CD4-positive, alpha-beta T cell (primary cell): ENCODE measurements around the gene GSE1. TPM values are rescaled to one million over a fixed set of nuclear protein-coding genes. Genes with fewer than 3 reads are reported as not detected.

Source experiments
- ATAC-seq: fragments of 200-7000 bp; cut with Tn5 transposase; one replicate; pipeline ENCODE4 v1.10.0; 2022; ENCODE audit warnings: mild to moderate bottlenecking; ENCODE audit not compliant: poor library complexity
- CTCF ChIA-PET: fragments of 350-600 bp; sonication (Branson Sonifier 250); formaldehyde crosslinking; loops from one replicate; lab custom pipeline; 2021; ENCODE audit warnings: antibody characterized with exemption, inconsistent platforms; lab: Charles Lee
- POLR2A ChIA-PET: fragments of 350-600 bp; sonication (Branson Sonifier 250); formaldehyde crosslinking; loops from one replicate; lab custom pipeline; 2021; ENCODE audit warnings: antibody characterized with exemption, inconsistent platforms; lab: Charles Lee
- DNase-seq, 14 experiments: peaks; one replicate each; pipeline ENCODE4 v3.0.0-alpha.2; 2013 to 2020; ENCODE audit warnings: mixed read lengths in 2 of 14
- H3K27ac ChIP-seq, 2 donors: one replicate each; pipeline versions ENCODE4 v1.5.1 to v1.7.0; 2013; ENCODE audit warnings: low read length in 2 of 2, low read depth in 1 of 2, mild to moderate bottlenecking in 1 of 2
- H3K27me3 ChIP-seq, 2 experiments: 1 replicate in 1 of 2; 2 replicates in 1 of 2; pipeline versions ENCODE4 v1.6.1 to v1.7.0; 2013; ENCODE audit warnings: low read length in 2 of 2, control low read depth in 1 of 2, mild to moderate bottlenecking in 1 of 2, moderate library complexity in 1 of 2; ENCODE audit not compliant: insufficient read depth in 2 of 2, control insufficient read depth in 1 of 2
- H3K36me3 ChIP-seq: one replicate; pipeline ENCODE4 v1.6.1; 2013; ENCODE audit warnings: low read length, control low read depth; ENCODE audit not compliant: insufficient read depth
- H3K4me1 ChIP-seq: one replicate; pipeline ENCODE4 v1.6.1; 2013; ENCODE audit warnings: low read length, control low read depth; ENCODE audit not compliant: insufficient read depth
- H3K4me3 ChIP-seq: one replicate; pipeline ENCODE4 v1.5.1; 2013; ENCODE audit warnings: mild to moderate bottlenecking, low read length, moderate library complexity
- H3K9me3 ChIP-seq, 2 experiments: 1 replicate in 1 of 2; 2 replicates in 1 of 2; pipeline versions ENCODE4 v1.6.1 to v1.7.0; 2013; ENCODE audit warnings: low read length in 2 of 2, mild to moderate bottlenecking in 2 of 2, control low read depth in 1 of 2, moderate library complexity in 1 of 2; ENCODE audit not compliant: control insufficient read depth in 1 of 2, insufficient read depth in 1 of 2
- H3K27ac Mint-ChIP-seq: one replicate; pipeline ENCODE4 v1.8.0; 2020; ENCODE audit warnings: mixed read lengths
- H3K27me3 Mint-ChIP-seq: one replicate; pipeline ENCODE4 v1.8.0; 2021; ENCODE audit warnings: mixed read lengths
- H3K36me3 Mint-ChIP-seq: one replicate; pipeline ENCODE4 v1.8.0; 2021; ENCODE audit warnings: low read depth, mixed read lengths
- H3K4me1 Mint-ChIP-seq: one replicate; pipeline ENCODE4 v1.8.0; 2021; ENCODE audit warnings: low read depth, mixed read lengths
- H3K4me3 Mint-ChIP-seq: one replicate; pipeline ENCODE4 v1.8.0; 2020; ENCODE audit warnings: mild to moderate bottlenecking, mixed read lengths
- H3K9me3 Mint-ChIP-seq: one replicate; pipeline ENCODE4 v1.8.0; 2020; ENCODE audit warnings: mixed read lengths
- CTCF ChIP-seq: fragments of 200-600 bp; IDR thresholded peaks from one replicate; pipeline ENCODE4 v1.8.0; 2022; ENCODE audit warnings: antibody characterized with exemption, mild to moderate bottlenecking
- intact Hi-C, 2 experiments: fragments of 100-400 bp; cut with DNase I in 1 of 2; cut with micrococcal nuclease in 1 of 2; formaldehyde crosslinking; loops; one replicate each; pipeline versions ENCODE4 v1.15.1 to v1.9.0; 2023 to 2025; cut with DNase I, micrococcal nuclease
- total RNA-seq, 174 experiments: library from RNA in 2 of 174; stranded (reverse) in 2 of 174; gene quantifications; one replicate each; pipeline ENCODE4 v1.2.3 and lab custom pipeline; 2021 to 2026

GSE1 gene
- total RNA-seq, 2 experiments from 2014 or later, result 11.7 to 13.7 TPM

DNA sequence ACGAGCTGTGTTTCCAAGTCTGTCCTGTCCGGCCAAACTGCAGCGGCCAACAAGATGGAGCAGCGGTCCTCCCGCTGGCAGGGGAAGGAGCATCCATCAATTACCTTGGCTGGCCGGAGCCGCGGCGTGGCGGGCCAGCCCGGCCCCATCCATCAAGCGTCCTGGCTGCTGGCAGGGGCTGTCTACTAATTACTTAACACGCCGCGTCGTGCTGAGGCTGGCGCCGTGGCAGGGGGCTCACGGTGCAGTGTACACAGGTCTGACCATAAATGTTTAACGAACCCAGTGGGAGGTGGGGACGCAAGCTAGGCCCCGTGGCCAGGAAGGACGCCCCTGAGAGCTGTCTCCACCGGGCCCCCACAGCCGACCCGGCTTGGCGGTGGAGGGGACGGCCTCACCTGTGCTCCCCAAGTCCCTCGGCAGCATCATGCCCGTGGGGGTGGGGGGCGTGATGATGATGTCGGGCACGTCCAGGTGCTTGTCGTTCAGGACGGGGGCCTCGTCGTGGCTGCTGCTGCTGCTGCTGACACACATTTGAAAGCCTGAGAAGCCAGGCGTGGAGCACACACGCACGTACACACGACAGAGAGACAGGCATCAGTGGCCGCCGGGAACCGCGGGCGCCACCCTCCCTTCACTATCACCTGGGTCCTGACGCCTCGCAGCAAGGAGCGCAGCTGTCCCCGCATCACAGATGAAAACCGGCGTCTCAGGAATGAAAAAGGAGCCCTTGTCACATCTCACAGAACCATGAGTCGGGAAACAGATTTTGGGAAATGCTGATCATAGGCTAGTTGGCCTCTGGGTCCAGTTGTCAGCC, 96.9 kb downstream of the GSE1 start:
- peaks cover 2% of the 10 kb centered on the region for H3K36me3 ChIP-seq
- no peaks in the 10 kb centered on the region for H3K4me1 ChIP-seq
- no peak overlapping the region for H3K27ac Mint-ChIP-seq
- H3K4me1 Mint-ChIP-seq, result no peaks in the 10 kb centered on the region
- H3K36me3 Mint-ChIP-seq, result peaks cover 8% of the 10 kb centered on the region
- ChIA-PET CTCF (no interaction called here), POLR2A (no interaction called here)
- intact Hi-C loops, result no loop called here
- DNase-seq, result no peak
- ATAC-seq, result no peak
- H3K4me3 Mint-ChIP-seq, result no peak overlapping the region
- no peak for TF ChIP-seq CTCF
- no peak overlapping the region for H3K27ac ChIP-seq
- no peak overlapping the region for H3K4me3 ChIP-seq
- no peaks in the 10 kb centered on the region for H3K27me3 ChIP-seq
- H3K9me3 ChIP-seq, result peaks cover 7 to 11% of the 10 kb centered on the region in 2 experiments
- H3K27me3 Mint-ChIP-seq, result no peaks in the 10 kb centered on the region
- peaks cover 4% of the 10 kb centered on the region for H3K9me3 Mint-ChIP-seq

DNA sequence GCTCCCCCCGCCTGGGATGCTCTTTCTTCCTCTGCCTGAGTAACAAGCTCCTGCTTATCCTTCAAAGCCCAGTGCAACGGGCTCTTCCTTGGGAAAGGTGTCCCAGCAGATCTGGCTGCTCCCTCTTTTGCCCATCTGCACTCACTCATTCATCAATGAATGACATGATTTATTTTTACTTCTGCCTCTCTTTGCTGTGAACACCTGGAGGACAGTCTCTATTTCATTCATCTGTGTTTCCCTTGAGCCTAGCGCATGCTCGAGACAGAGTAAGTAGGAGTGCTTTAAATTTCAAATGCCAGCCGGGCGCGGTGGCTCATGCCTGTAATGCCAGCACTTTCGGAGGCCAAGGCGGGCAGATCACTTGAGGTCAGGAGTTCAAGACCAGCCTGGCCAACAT, 97.6 kb downstream of the GSE1 start:
- peaks cover 7% of the 10 kb centered on the region for H3K4me1 Mint-ChIP-seq
- Histone ChIP-seq H3K9me3 (peaks cover 7 to 11% of the 10 kb centered on the region in 2 experiments), H3K4me1 (peaks cover 5% of the 10 kb centered on the region), H3K36me3 (peaks cover 2% of the 10 kb centered on the region), H3K27me3 (no peaks in the 10 kb centered on the region), H3K4me3 (no peak overlapping the region), H3K27ac (no peak overlapping the region)
- H3K27me3 Mint-ChIP-seq, result no peaks in the 10 kb centered on the region
- POLR2A ChIA-PET, result no interaction called here
- peaks cover 8% of the 10 kb centered on the region for H3K36me3 Mint-ChIP-seq
- CTCF ChIA-PET, result no interaction called here
- H3K9me3 Mint-ChIP-seq, result peaks cover 4% of the 10 kb centered on the region
- intact Hi-C loops, result no loop called here
- ATAC-seq, result no peak
- no peak overlapping the region for H3K4me3 Mint-ChIP-seq
- no peak for TF ChIP-seq CTCF
- no peak overlapping the region for H3K27ac Mint-ChIP-seq
- DNase-seq, result no peak

DNA sequence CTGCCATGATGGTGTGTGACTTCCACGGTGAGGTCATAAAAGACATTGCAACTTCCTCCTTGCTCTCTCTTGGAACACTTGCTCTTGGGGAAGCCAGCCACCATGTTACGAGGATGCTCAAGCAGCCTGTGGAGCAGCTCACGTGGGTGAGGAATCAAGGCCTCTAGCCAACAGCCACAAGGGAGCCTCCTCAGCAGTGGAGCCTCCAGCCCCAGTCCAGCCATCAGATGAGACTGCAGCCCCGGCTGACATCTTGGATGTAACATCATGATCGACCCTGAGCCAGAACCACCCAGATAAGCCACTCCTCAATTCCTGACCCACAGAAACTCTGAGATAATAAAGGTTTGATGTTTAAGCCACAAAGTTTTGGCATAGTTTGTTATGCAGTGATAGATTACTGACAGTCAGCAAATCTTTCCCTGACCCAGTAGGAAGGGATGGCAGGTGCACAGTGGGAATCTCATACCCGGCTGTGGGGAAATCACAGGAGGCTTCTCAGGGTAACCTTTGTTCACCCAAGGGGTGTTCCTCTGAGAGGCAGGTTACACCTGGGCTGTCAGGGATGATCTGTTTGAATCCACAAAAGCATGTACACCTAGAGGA, 99.0 kb downstream of the GSE1 start:
- intact Hi-C loops, result no loop called here
- Histone ChIP-seq H3K9me3 (peaks cover 7 to 11% of the 10 kb centered on the region in 2 experiments), H3K4me3 (no peak overlapping the region), H3K36me3 (peaks cover 2% of the 10 kb centered on the region), H3K27ac (no peak overlapping the region), H3K4me1 (peaks cover 13% of the 10 kb centered on the region), H3K27me3 (peaks cover 0 to 2% of the 10 kb centered on the region in 2 experiments)
- ChIA-PET CTCF (no interaction called here), POLR2A (no interaction called here)
- ATAC-seq (no peak), DNase-seq (no peak)
- Mint-ChIP-seq H3K27me3 (no peaks in the 10 kb centered on the region), H3K9me3 (peaks cover 4% of the 10 kb centered on the region), H3K36me3 (peaks cover 8% of the 10 kb centered on the region), H3K27ac (no peak overlapping the region), H3K4me3 (no peak overlapping the region), H3K4me1 (peaks cover 8% of the 10 kb centered on the region)
- TF ChIP-seq CTCF, result no peak
